Neural cell (in vitro differentiated cells): ENCODE results near the gene PRR36. TPM values are rescaled to one million over a fixed set of nuclear protein-coding genes. Genes with fewer than 3 reads are reported as not detected.

Experiments used
- H2AFZ ChIP-seq: fragments of 200-600, 300-800 bp; sonication (generic), shearing (Covaris generic); 2 replicates; pipeline ENCODE4 v1.6.0; 2014; ENCODE audit warnings: low read depth, mild to moderate bottlenecking, antibody characterized with exemption, low read length, moderate library complexity
- H3F3A ChIP-seq: fragments of 200-600 bp; shearing (Covaris generic); 2 replicates; pipeline ENCODE4 v1.6.1; 2016; ENCODE audit warnings: mild to moderate bottlenecking, moderate library complexity, mixed read lengths, antibody characterized with exemption, low read length; ENCODE audit not compliant: insufficient read depth, poor library complexity, severe bottlenecking
- H3K27ac ChIP-seq: fragments of 200-600, 300-800 bp; sonication (generic), shearing (Covaris generic); 2 replicates; pipeline ENCODE4 v1.5.1; 2014; ENCODE audit warnings: mild to moderate bottlenecking, low read length, moderate library complexity
- H3K27me3 ChIP-seq: fragments of 300-800, 200-600 bp; sonication (generic), shearing (Covaris generic); 2 replicates; pipeline ENCODE4 v1.6.0; 2014; ENCODE audit warnings: mild to moderate bottlenecking, low read depth, low read length, moderate library complexity; ENCODE audit not compliant: insufficient read depth
- H3K36me3 ChIP-seq: fragments of 300-800, 200-600 bp; sonication (generic), shearing (Covaris generic); 2 replicates; pipeline ENCODE4 v1.5.1; 2014; ENCODE audit warnings: mild to moderate bottlenecking, antibody characterized with exemption, low read length, moderate library complexity; ENCODE audit not compliant: insufficient read depth
- H3K4me2 ChIP-seq: fragments of 300-800, 200-600 bp; sonication (generic), shearing (Covaris generic); 2 replicates; pipeline ENCODE4 v1.6.0; 2014; ENCODE audit warnings: mild to moderate bottlenecking, low read length
- H3K4me3 ChIP-seq: fragments of 300-800, 200-600 bp; sonication (generic), shearing (Covaris generic); 2 replicates; pipeline ENCODE4 v1.5.1; 2014; ENCODE audit warnings: mild to moderate bottlenecking, low read length, moderate library complexity
- H3K79me2 ChIP-seq: fragments of 200-600 bp; shearing (Covaris generic); replicated peaks from 2 replicates; pipeline ENCODE4 v1.6.0; 2014; ENCODE audit warnings: mild to moderate bottlenecking, low read length, moderate library complexity; ENCODE audit not compliant: insufficient read depth
- H3K9ac ChIP-seq: fragments of 300-800, 200-600 bp; sonication (generic), shearing (Covaris generic); 2 replicates; pipeline ENCODE4 v1.6.1; 2016; ENCODE audit warnings: mild to moderate bottlenecking, low read length, mixed read lengths
- H3K9me2 ChIP-seq: fragments of 200-600 bp; shearing (Covaris generic); 2 replicates; pipeline ENCODE4 v1.6.1; 2016; ENCODE audit warnings: mild to moderate bottlenecking, low read length, mixed read lengths; ENCODE audit not compliant: insufficient read depth
- H3K9me3 ChIP-seq: fragments of 200-600, 300-800 bp; sonication (generic), shearing (Covaris generic); 2 replicates; pipeline ENCODE4 v1.6.1; 2016; ENCODE audit warnings: mild to moderate bottlenecking, mixed run types, low read length, moderate library complexity, mixed read lengths
- H4K20me1 ChIP-seq: fragments of 200-600 bp; shearing (Covaris generic); 2 replicates; pipeline ENCODE4 v1.6.1; 2016; ENCODE audit warnings: mild to moderate bottlenecking, mixed run types; ENCODE audit not compliant: insufficient read depth
- CTCF ChIP-seq: fragments of 450-650 bp; IDR thresholded peaks from 2 replicates; pipeline ENCODE4 v1.5.1; 2014; ENCODE audit warnings: antibody characterized with exemption, mild to moderate bottlenecking, moderate library complexity; ENCODE audit not compliant: poor library complexity, severe bottlenecking
- EP300 ChIP-seq: fragments of 450-650 bp; conservative IDR thresholded peaks from 2 replicates; pipeline ENCODE4 v1.6.1; 2014; ENCODE audit warnings: antibody characterized with exemption, mild to moderate bottlenecking, moderate library complexity; ENCODE audit not compliant: poor library complexity, severe bottlenecking
- EZH2 ChIP-seq: fragments of 200-600, 300-800 bp; shearing (Covaris generic), sonication (generic); IDR thresholded peaks from 2 replicates; pipeline ENCODE4 v1.6.1; 2014; ENCODE audit warnings: antibody characterized with exemption, low read length, borderline replicate concordance, mild to moderate bottlenecking; ENCODE audit not compliant: insufficient read depth, poor library complexity, severe bottlenecking
- MXI1 ChIP-seq: fragments of 450-650 bp; conservative IDR thresholded peaks from 2 replicates; pipeline ENCODE4 v1.6.1; 2014; ENCODE audit warnings: antibody characterized with exemption, mild to moderate bottlenecking; ENCODE audit not compliant: poor library complexity, severe bottlenecking
- POLR2AphosphoS5 ChIP-seq: IDR thresholded peaks from 2 replicates; pipeline ENCODE4 v1.6.1; 2012
- RAD21 ChIP-seq: fragments of 450-650 bp; conservative IDR thresholded peaks from 2 replicates; pipeline ENCODE4 v1.6.1; 2014; ENCODE audit warnings: antibody characterized with exemption, mild to moderate bottlenecking, moderate library complexity
- REST ChIP-seq: IDR thresholded peaks from 2 replicates; pipeline ENCODE4 v1.6.1; 2012; ENCODE audit warnings: borderline replicate concordance
- SMC3 ChIP-seq: fragments of 450-650 bp; conservative IDR thresholded peaks from 2 replicates; pipeline ENCODE4 v1.6.1; 2014; ENCODE audit warnings: antibody characterized with exemption, mild to moderate bottlenecking, moderate library complexity; ENCODE audit not compliant: poor library complexity
- TAF1 ChIP-seq: IDR thresholded peaks from 2 replicates; pipeline ENCODE4 v1.6.1; 2012; ENCODE audit warnings: low read depth
- polyA plus RNA-seq: library from polyadenylated mRNA; depleted of rRNA; stranded (reverse); fragments of >200 nt; gene quantifications from 2 replicates; pipeline ENCODE4 v1.2.3, GENCODE V29; 2014

PRR36 gene
- polyA plus RNA-seq, 1 donor from 2014 or later, result 2.5 TPM

- Histone ChIP-seq H3K9me3 (no peaks in the 10 kb centered on the region), H3K27me3 (no peaks in the 10 kb centered on the region), H3K4me3 (peak overlapping the region; percentile 77), H3K79me2 (peaks cover 22% of the 10 kb centered on the region), H3K9me2 (no peaks in the 10 kb centered on the region), H3K4me2 (peak overlapping the region; percentile 88), H3F3A (no peaks in the 10 kb centered on the region), H3K27ac (peak overlapping the region; percentile 85), H4K20me1 (no peaks in the 10 kb centered on the region), H2AFZ (peak overlapping the region; percentile 80), H3K36me3 (no peaks in the 10 kb centered on the region), H3K9ac (peak overlapping the region; percentile 82)
- TF ChIP-seq POLR2AphosphoS5 (no peak), CTCF (no peak), EP300 (no peak), REST (no peak), EZH2 (no peak), TAF1 (no peak), RAD21 (no peak), MXI1 (no peak), SMC3 (no peak)
Measured at GRCh38 chr19:7902796-7903243, 28.6 kb upstream of the PRR36 start.

- H4K20me1 ChIP-seq, result no peaks in the 10 kb centered on the region
- no peaks in the 10 kb centered on the region for H3K9me3 ChIP-seq
- TF ChIP-seq EZH2 (no peak), POLR2AphosphoS5 (no peak), CTCF (no peak), EP300 (no peak), RAD21 (no peak), MXI1 (no peak), REST (no peak), SMC3 (no peak), TAF1 (no peak)
- no peaks in the 10 kb centered on the region for H3K27me3 ChIP-seq
- no peak overlapping the region for H2AFZ ChIP-seq
- H3K79me2 ChIP-seq, result peaks cover 22% of the 10 kb centered on the region
- H3K9me2 ChIP-seq, result no peaks in the 10 kb centered on the region
- H3K36me3 ChIP-seq, result no peaks in the 10 kb centered on the region
- H3K9ac ChIP-seq, result no peak overlapping the region
- no peak overlapping the region for H3K27ac ChIP-seq
- H3K4me3 ChIP-seq, result no peak overlapping the region
- H3K4me2 ChIP-seq, result no peak overlapping the region
- H3F3A ChIP-seq, result no peaks in the 10 kb centered on the region
Measured at GRCh38 chr19:7901337-7901736, 27.1 kb upstream of the PRR36 start.
